H9 (cell line): Measurements from ENCODE around the gene FLT3. TPM values are rescaled to one million over a fixed set of nuclear protein-coding genes. Genes with fewer than 3 reads are reported as not detected.

Experiments used
- DNase-seq: peaks from one replicate; pipeline ENCODE4 v3.0.0-alpha.2; 2017
- H2AFZ ChIP-seq: one replicate; pipeline ENCODE4 v1.6.1; 2013; ENCODE audit warnings: mild to moderate bottlenecking, low read length, control low read depth, moderate library complexity
- H2AK5ac ChIP-seq: 2 replicates; pipeline ENCODE4 v1.6.1; 2013; ENCODE audit warnings: low read length, control low read depth, mixed read lengths; ENCODE audit not compliant: insufficient read length
- H2BK120ac ChIP-seq: one replicate; pipeline ENCODE4 v1.6.1; 2013; ENCODE audit warnings: low read depth, mild to moderate bottlenecking, low read length, control low read depth, inconsistent platforms; ENCODE audit not compliant: poor library complexity, severe bottlenecking
- H2BK12ac ChIP-seq: 2 replicates; pipeline ENCODE4 v1.6.1; 2013; ENCODE audit warnings: low read length, control low read depth, mixed read lengths, low read depth; ENCODE audit not compliant: insufficient read length
- H2BK15ac ChIP-seq: 2 replicates; pipeline ENCODE4 v1.6.1; 2013; ENCODE audit warnings: low read depth, low read length, control low read depth
- H2BK20ac ChIP-seq: one replicate; pipeline ENCODE4 v1.6.1; 2013; ENCODE audit warnings: low read depth, mild to moderate bottlenecking, low read length, control low read depth, inconsistent platforms; ENCODE audit not compliant: poor library complexity, severe bottlenecking
- H2BK5ac ChIP-seq: 2 replicates; pipeline ENCODE4 v1.6.1; 2013; ENCODE audit warnings: low read length, control low read depth, mixed read lengths; ENCODE audit not compliant: insufficient read length
- H3K14ac ChIP-seq: 2 replicates; pipeline ENCODE4 v1.6.1; 2013; ENCODE audit warnings: low read length, control low read depth; ENCODE audit not compliant: insufficient read depth
- H3K18ac ChIP-seq: 2 replicates; pipeline ENCODE4 v1.6.1; 2013; ENCODE audit warnings: low read depth, mild to moderate bottlenecking, mixed read lengths, low read length, control low read depth; ENCODE audit not compliant: insufficient read length
- H3K23ac ChIP-seq: 2 replicates; pipeline ENCODE4 v1.6.1; 2013; ENCODE audit warnings: low read length, control low read depth, mixed read lengths, low read depth; ENCODE audit not compliant: insufficient read length
- H3K23me2 ChIP-seq: 2 replicates; pipeline ENCODE4 v1.6.1; 2013; ENCODE audit warnings: low read depth, mild to moderate bottlenecking, mixed read lengths, low read length, control low read depth; ENCODE audit not compliant: insufficient read length, poor library complexity, severe bottlenecking
- H3K27ac ChIP-seq: 2 replicates; pipeline ENCODE4 v1.5.1; 2013; ENCODE audit warnings: low read length, control low read depth, mixed read lengths, low read depth; ENCODE audit not compliant: insufficient read length
- H3K27me3 ChIP-seq: 2 replicates; pipeline ENCODE4 v1.6.1; 2013; ENCODE audit warnings: low read length, control low read depth, inconsistent platforms; ENCODE audit not compliant: insufficient read depth
- H3K4ac ChIP-seq: 2 replicates; pipeline ENCODE4 v1.6.1; 2013; ENCODE audit warnings: low read depth, mild to moderate bottlenecking, control low read depth, inconsistent platforms, low read length, moderate library complexity
- H3K4me1 ChIP-seq: 2 replicates; pipeline ENCODE4 v1.6.1; 2013; ENCODE audit warnings: low read length, control low read depth, inconsistent platforms; ENCODE audit not compliant: insufficient read depth
- H3K4me2 ChIP-seq: 2 replicates; pipeline ENCODE4 v1.6.1; 2013; ENCODE audit warnings: low read length, control low read depth, mixed read lengths; ENCODE audit not compliant: insufficient read length, insufficient read depth
- H3K56ac ChIP-seq: 2 replicates; pipeline ENCODE4 v1.6.1; 2013; ENCODE audit warnings: low read depth, mild to moderate bottlenecking, mixed read lengths, low read length, control low read depth; ENCODE audit not compliant: insufficient read length
- H3K79me1 ChIP-seq: 2 replicates; pipeline ENCODE4 v1.6.1; 2013; ENCODE audit warnings: low read depth, mild to moderate bottlenecking, moderate library complexity, low read length, control low read depth, inconsistent platforms; ENCODE audit not compliant: insufficient read depth, poor library complexity, severe bottlenecking
- H3K79me2 ChIP-seq: 2 replicates; pipeline ENCODE4 v1.6.1; 2013; ENCODE audit warnings: low read length, control low read depth, inconsistent platforms; ENCODE audit not compliant: insufficient read depth
- H3K9ac ChIP-seq: 2 replicates; pipeline ENCODE4 v1.6.1; 2013; ENCODE audit warnings: low read length, control low read depth, mixed read lengths; ENCODE audit not compliant: insufficient read length; ENCODE audit errors: extremely low read depth
- H3K9me3 ChIP-seq: one replicate; pipeline ENCODE4 v1.6.1; 2013; ENCODE audit warnings: low read depth, low read length, inconsistent platforms; ENCODE audit not compliant: control insufficient read depth
- H3T11ph ChIP-seq: one replicate; pipeline ENCODE4 v1.6.1; 2013; ENCODE audit warnings: mild to moderate bottlenecking, low read length, control low read depth, inconsistent platforms
- H4K20me1 ChIP-seq: one replicate; pipeline ENCODE4 v1.6.1; 2013; ENCODE audit not compliant: control insufficient read depth, insufficient read length, insufficient read depth
- H4K5ac ChIP-seq: 2 replicates; pipeline ENCODE4 v1.6.1; 2013; ENCODE audit warnings: low read depth, mild to moderate bottlenecking, mixed read lengths, low read length, control low read depth; ENCODE audit not compliant: insufficient read length
- H4K8ac ChIP-seq: replicated peaks from 2 replicates; pipeline ENCODE4 v1.6.1; 2013; ENCODE audit warnings: low read length, control low read depth, mixed read lengths, low read depth; ENCODE audit not compliant: insufficient read length
- H4K91ac ChIP-seq: 2 replicates; pipeline ENCODE4 v1.6.1; 2013; ENCODE audit warnings: low read depth, mild to moderate bottlenecking, moderate library complexity, mixed read lengths, low read length, control low read depth; ENCODE audit not compliant: insufficient read length
- H3K27ac Mint-ChIP-seq, 3 experiments: 2 replicates in 2 of 3; 3 replicates in 1 of 3; pipeline ENCODE4 v1.8.0; 2020 to 2021; ENCODE audit warnings: mixed read lengths in 3 of 3, mild to moderate bottlenecking in 1 of 3, moderate library complexity in 1 of 3
- H3K27me3 Mint-ChIP-seq: 2 replicates; pipeline ENCODE4 v1.8.0; 2021; ENCODE audit warnings: low read depth, mild to moderate bottlenecking, moderate library complexity, mixed read lengths
- H3K36me3 Mint-ChIP-seq, 3 experiments: 2 replicates in 2 of 3; 3 replicates in 1 of 3; pipeline ENCODE4 v1.8.0; 2020 to 2021; ENCODE audit warnings: low read depth in 3 of 3, mixed read lengths in 3 of 3; ENCODE audit not compliant: insufficient read depth in 1 of 3
- H3K4me1 Mint-ChIP-seq, 2 experiments: 2 replicates each; pipeline ENCODE4 v1.8.0; 2020; ENCODE audit warnings: mixed read lengths in 2 of 2
- H3K4me3 Mint-ChIP-seq, 2 experiments: 2 replicates in 1 of 2; 3 replicates in 1 of 2; pipeline ENCODE4 v1.8.0; 2020 to 2021; ENCODE audit warnings: mild to moderate bottlenecking in 2 of 2, mixed read lengths in 2 of 2, moderate library complexity in 1 of 2
- H3K9me3 Mint-ChIP-seq, 2 experiments: 2 replicates in 1 of 2; 3 replicates in 1 of 2; pipeline ENCODE4 v1.8.0; 2020; ENCODE audit warnings: mild to moderate bottlenecking in 2 of 2, mixed read lengths in 2 of 2, moderate library complexity in 1 of 2
- WGBS: extraction: QIAGEN DNeasy Blood & Tissue Kit; methylation state at CpG from one replicate; pipeline ENCODE4 v1.1.7; 2013; ENCODE audit warnings: missing lambda C conversion rate, low lambda C conversion rate, mixed read lengths; ENCODE audit not compliant: insufficient read length; ENCODE audit errors: extremely low coverage; 5-methylcytosine and 5-hydroxymethylcytosine counted together
- total RNA-seq: library from RNA; stranded (reverse); gene quantifications from 2 replicates; pipeline ENCODE4 v1.2.1, GENCODE V29; 2021
- TF ChIP-seq, protein P1 (sequence below): fragments of 200-600 bp; sonication (generic); conservative IDR thresholded peaks from 3 replicates; pipeline ENCODE4 v1.8.0; 2021; ENCODE audit warnings: antibody characterized with exemption, mild to moderate bottlenecking

The FLT3 gene
- total RNA-seq, 1 experiment from 2014 or later: 0.44 TPM

DNA sequence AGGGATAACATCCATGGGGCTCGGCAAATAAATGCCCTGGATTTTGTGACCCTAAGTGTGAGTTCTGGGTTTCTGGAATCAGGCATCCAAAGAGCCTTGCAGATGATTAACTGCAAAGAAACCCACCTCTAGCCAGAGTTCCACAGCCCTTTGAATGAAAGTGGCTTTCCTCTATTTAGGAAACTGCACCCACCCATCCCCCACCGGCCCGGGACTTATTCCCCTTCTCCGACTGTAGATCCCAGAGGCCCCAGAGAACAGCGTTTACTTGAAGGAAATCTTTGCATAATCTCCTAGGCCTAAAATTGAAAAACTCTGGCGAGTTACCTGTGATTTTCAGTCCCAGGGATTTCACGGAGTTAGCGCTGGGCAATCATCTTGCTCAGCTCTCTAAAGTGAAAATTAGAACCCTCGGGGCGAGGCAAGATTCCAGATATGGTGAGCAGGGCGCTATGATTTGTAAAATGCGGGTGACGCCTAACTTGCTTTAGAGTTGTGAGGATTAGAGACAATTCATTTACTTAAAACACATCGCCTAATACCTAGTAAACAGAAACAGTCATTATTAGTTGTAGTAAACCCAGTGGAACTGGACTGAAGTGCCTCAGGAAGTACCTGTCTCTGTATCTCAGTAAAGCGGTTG lies 121.3 kb downstream of the FLT3 start:
- peaks cover 0 to 2% (median 0%) of the 10 kb centered on the region in 3 experiments; a peak in 2 of 7 replicates for H3K36me3 Mint-ChIP-seq
- no CpG with 5 or more reads among the region's 15 CpGs for WGBS
- H3K27ac ChIP-seq: no peak overlapping the region
- peaks cover 2% of the 10 kb centered on the region for H4K20me1 ChIP-seq
- H3K79me2 ChIP-seq: no peaks in the 10 kb centered on the region
- H3K14ac ChIP-seq: no peak overlapping the region
- H3K4me3 Mint-ChIP-seq: peak overlapping the region in 1 of 2 experiments; percentile 74; a peak in 2 of 5 replicates
- no peak overlapping the region for H3K23ac ChIP-seq
- no peak overlapping the region for H3K18ac ChIP-seq
- H3K23me2 ChIP-seq: no peaks in the 10 kb centered on the region
- no peaks in the 10 kb centered on the region for H3K4me1 ChIP-seq
- H2AK5ac ChIP-seq: no peak overlapping the region
- H3K9ac ChIP-seq: no peak overlapping the region
- TF ChIP-seq, protein P1, sequence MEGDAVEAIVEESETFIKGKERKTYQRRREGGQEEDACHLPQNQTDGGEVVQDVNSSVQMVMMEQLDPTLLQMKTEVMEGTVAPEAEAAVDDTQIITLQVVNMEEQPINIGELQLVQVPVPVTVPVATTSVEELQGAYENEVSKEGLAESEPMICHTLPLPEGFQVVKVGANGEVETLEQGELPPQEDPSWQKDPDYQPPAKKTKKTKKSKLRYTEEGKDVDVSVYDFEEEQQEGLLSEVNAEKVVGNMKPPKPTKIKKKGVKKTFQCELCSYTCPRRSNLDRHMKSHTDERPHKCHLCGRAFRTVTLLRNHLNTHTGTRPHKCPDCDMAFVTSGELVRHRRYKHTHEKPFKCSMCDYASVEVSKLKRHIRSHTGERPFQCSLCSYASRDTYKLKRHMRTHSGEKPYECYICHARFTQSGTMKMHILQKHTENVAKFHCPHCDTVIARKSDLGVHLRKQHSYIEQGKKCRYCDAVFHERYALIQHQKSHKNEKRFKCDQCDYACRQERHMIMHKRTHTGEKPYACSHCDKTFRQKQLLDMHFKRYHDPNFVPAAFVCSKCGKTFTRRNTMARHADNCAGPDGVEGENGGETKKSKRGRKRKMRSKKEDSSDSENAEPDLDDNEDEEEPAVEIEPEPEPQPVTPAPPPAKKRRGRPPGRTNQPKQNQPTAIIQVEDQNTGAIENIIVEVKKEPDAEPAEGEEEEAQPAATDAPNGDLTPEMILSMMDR: no peak
- H4K8ac ChIP-seq: no peak overlapping the region
- peaks cover 100% of the 10 kb centered on the region for H3K27me3 Mint-ChIP-seq
- no peak for DNase-seq
- H3K4me1 Mint-ChIP-seq: peaks cover 10 to 22% of the 10 kb centered on the region in 2 experiments
- no peak overlapping the region for H4K91ac ChIP-seq
- H2BK5ac ChIP-seq: no peak overlapping the region
- H3K4ac ChIP-seq: no peak overlapping the region
- peaks cover 98% of the 10 kb centered on the region for H3K27me3 ChIP-seq
- peaks cover 5 to 20% of the 10 kb centered on the region in 2 experiments for H3K9me3 Mint-ChIP-seq
- H3K79me1 ChIP-seq: no peaks in the 10 kb centered on the region
- H3K4me2 ChIP-seq: peak overlapping the region; percentile 38
- H2BK20ac ChIP-seq: no peak overlapping the region
- no peak overlapping the region for H2BK120ac ChIP-seq
- H3T11ph ChIP-seq: no peak overlapping the region
- H3K9me3 ChIP-seq: no peaks in the 10 kb centered on the region
- H3K56ac ChIP-seq: no peak overlapping the region
- no peak overlapping the region for H2BK12ac ChIP-seq
- H2BK15ac ChIP-seq: no peak overlapping the region
- H3K27ac Mint-ChIP-seq: no peak overlapping the region
- no peak overlapping the region for H2AFZ ChIP-seq
- H4K5ac ChIP-seq: no peak overlapping the region
